Smooth muscle cell (in vitro differentiated cells): ENCODE measurements around the gene TMEM116. TPM values are rescaled to one million over a fixed set of nuclear protein-coding genes. Genes with fewer than 3 reads are reported as not detected.

ENCODE experiments used
- DNase-seq: peaks from one replicate; lab custom pipeline; 2025; ENCODE audit not compliant: unreplicated experiment; lab: John Stamatoyannopoulos, UW
- H2AFZ ChIP-seq: fragments of 200-600 bp; sonication (generic); 2 replicates; pipeline ENCODE4 v1.6.0; 2016; ENCODE audit warnings: antibody characterized with exemption, low read depth, mild to moderate bottlenecking
- H3F3A ChIP-seq: fragments of 200-600 bp; sonication (generic); 2 replicates; pipeline ENCODE4 v1.6.0; 2017; ENCODE audit warnings: antibody characterized with exemption, low read depth
- H3K27ac ChIP-seq: fragments of 200-600 bp; sonication (generic); 2 replicates; pipeline ENCODE4 v1.5.1; 2016; ENCODE audit warnings: low read depth, mild to moderate bottlenecking
- H3K27me3 ChIP-seq: fragments of 200-600 bp; sonication (generic); 2 replicates; pipeline ENCODE4 v1.6.1; 2016; ENCODE audit warnings: low read depth, mild to moderate bottlenecking
- H3K36me3 ChIP-seq: fragments of 200-600 bp; sonication (generic); 2 replicates; pipeline ENCODE4 v1.5.1; 2016; ENCODE audit warnings: low read depth
- H3K4me1 ChIP-seq: fragments of 200-600 bp; sonication (generic); 2 replicates; pipeline ENCODE4 v1.5.1; 2016; ENCODE audit warnings: low read depth
- H3K4me2 ChIP-seq: fragments of 200-600 bp; sonication (generic); 2 replicates; pipeline ENCODE4 v1.6.0; 2016; ENCODE audit warnings: mild to moderate bottlenecking
- H3K4me3 ChIP-seq: fragments of 200-600 bp; sonication (generic); 2 replicates; pipeline ENCODE4 v1.5.1; 2016; ENCODE audit warnings: mild to moderate bottlenecking
- H3K79me2 ChIP-seq: fragments of 200-600 bp; sonication (generic); 2 replicates; pipeline ENCODE4 v1.6.0; 2016; ENCODE audit warnings: low read depth, mild to moderate bottlenecking
- H3K9ac ChIP-seq: fragments of 200-600 bp; sonication (generic); 2 replicates; pipeline ENCODE4 v1.6.0; 2016; ENCODE audit warnings: low read depth
- H3K9me3 ChIP-seq: fragments of 200-600 bp; sonication (generic); replicated peaks from 2 replicates; pipeline ENCODE4 v1.5.1; 2016; ENCODE audit warnings: low read depth
- H4K20me1 ChIP-seq: fragments of 200-600 bp; sonication (generic); 2 replicates; pipeline ENCODE4 v1.6.0; 2016; ENCODE audit warnings: low read depth
- CTCF ChIP-seq: fragments of 200-600 bp; sonication (generic); IDR thresholded peaks from 2 replicates; pipeline ENCODE4 v1.5.1; 2017; ENCODE audit warnings: borderline replicate concordance, mild to moderate bottlenecking, antibody characterized with exemption; ENCODE audit not compliant: insufficient read depth, poor library complexity, severe bottlenecking
- WGBS: methylation state at CpG from one replicate; pipeline ENCODE4 v1.1.7; 2016; ENCODE audit warnings: low lambda C conversion rate; 5-methylcytosine and 5-hydroxymethylcytosine counted together
- polyA plus RNA-seq: library from polyadenylated mRNA; unstranded; fragments of >200 nt; fragmentation: Nextera tagmentation; extraction: Ambion mirVana; gene quantifications from 2 replicates; pipeline ENCODE4 v1.2.1, GENCODE V29; 2016
- total RNA-seq: library from RNA; depleted of rRNA; stranded (reverse); fragments of >200 nt; gene quantifications from 2 replicates; pipeline ENCODE4 v1.2.3, GENCODE V29; 2014

The TMEM116 gene
- total and polyA plus RNA-seq, 2 experiments from 2014 or later: 5.7 to 9.7 TPM

GRCh38 chr12:112017041-112017440, 4.1 kb upstream of the TMEM116 start:
- Histone ChIP-seq H3K27me3 (no peaks in the 10 kb centered on the region), H3K79me2 (peaks cover 65% of the 10 kb centered on the region), H3K36me3 (peaks cover 6% of the 10 kb centered on the region), H3K27ac (no peak overlapping the region), H3K4me2 (no peak overlapping the region), H4K20me1 (peaks cover 41% of the 10 kb centered on the region), H3K4me3 (no peak overlapping the region), H3F3A (peaks cover 12% of the 10 kb centered on the region), H2AFZ (no peak overlapping the region), H3K4me1 (peaks cover 9% of the 10 kb centered on the region), H3K9me3 (no peaks in the 10 kb centered on the region), H3K9ac (no peak overlapping the region)
- 100% methylated on average over 1 of the region's 1 CpG for WGBS
- DNase-seq: no peak
- no peak for TF ChIP-seq CTCF

DNA sequence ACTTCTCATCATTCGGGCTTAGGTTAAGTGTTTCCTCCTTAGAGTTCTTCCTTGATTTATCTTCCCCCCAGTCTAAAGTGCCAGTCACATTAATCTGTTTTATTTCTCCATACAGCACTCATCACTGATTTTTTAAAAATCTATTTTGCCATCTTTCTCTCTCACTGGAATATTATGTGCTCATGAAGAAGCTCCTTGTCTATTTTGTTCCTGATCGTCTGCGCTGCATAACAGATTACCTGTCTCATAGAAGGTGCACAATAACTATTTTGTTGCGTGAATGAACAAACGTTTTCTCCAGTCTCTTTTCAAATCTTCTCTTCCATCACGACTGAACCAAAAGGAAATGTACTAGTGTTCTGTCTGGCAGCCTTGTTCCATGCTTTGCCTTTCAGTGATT, 3.0 kb upstream of the TMEM116 start:
- Histone ChIP-seq H3K4me1 (peaks cover 18% of the 10 kb centered on the region), H3K36me3 (peaks cover 6% of the 10 kb centered on the region), H3K27me3 (no peaks in the 10 kb centered on the region), H3K4me3 (no peak overlapping the region), H3K9me3 (no peaks in the 10 kb centered on the region), H2AFZ (no peak overlapping the region), H3K27ac (no peak overlapping the region), H3K79me2 (peaks cover 63% of the 10 kb centered on the region), H3F3A (peaks cover 12% of the 10 kb centered on the region), H4K20me1 (peaks cover 38% of the 10 kb centered on the region), H3K4me2 (no peak overlapping the region), H3K9ac (no peak overlapping the region)
- no peak for TF ChIP-seq CTCF
- DNase-seq: no peak
- WGBS: 98% methylated on average over 6 of the region's 6 CpGs

DNA sequence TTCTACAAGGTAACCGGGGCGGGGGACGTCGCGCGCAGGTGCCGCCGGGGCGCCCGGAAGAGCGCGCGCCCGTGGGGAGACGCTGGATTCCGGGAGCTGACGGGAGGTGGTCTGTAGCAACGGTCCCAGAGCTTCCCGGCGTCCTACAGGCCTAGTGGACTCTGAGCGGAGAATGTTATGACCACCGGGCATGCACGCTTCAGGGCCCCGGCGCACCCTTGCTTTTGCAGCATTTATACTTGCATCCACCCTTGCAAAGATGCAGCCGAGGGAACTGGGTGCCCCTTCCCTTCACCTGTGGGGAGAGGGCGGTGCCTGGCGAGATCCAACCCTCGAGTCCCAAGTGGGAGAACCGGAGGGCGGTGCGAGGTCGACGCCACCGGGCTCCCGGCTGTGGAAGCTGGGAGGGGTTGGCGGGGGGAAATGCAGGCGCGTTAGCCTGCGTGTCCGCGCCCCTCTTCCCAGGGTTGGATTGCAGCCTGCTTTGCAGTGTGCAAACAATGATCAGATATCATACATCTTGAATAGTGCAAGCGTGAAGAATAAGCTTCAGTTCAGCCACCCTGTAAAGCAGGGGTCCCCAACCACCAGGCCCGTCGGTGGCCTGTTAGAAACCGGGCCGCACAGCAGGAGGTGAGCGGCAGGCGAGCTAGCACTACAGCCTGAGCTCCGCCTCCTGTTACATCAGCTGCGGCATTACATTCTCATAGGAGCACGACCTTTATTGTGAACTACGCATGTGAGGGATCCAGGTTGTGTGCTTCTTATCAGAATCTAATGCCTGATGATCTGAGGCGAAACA, 837 bp upstream of the TMEM116 start:
- Histone ChIP-seq H2AFZ (peak overlapping the region; percentile 97), H3K27ac (peak overlapping the region; percentile 85), H4K20me1 (peaks cover 17% of the 10 kb centered on the region), H3K27me3 (no peaks in the 10 kb centered on the region), H3K4me2 (peak overlapping the region; percentile 93), H3K9ac (peak overlapping the region; percentile 81), H3K4me1 (peaks cover 18% of the 10 kb centered on the region), H3K79me2 (peaks cover 45% of the 10 kb centered on the region), H3K36me3 (peaks cover 6% of the 10 kb centered on the region), H3F3A (peaks cover 12% of the 10 kb centered on the region), H3K4me3 (peak overlapping the region; percentile 93), H3K9me3 (no peaks in the 10 kb centered on the region)
- DNase-seq: peak; percentile 42
- 2% methylated on average over 54 of the region's 54 CpGs for WGBS
- no peak for TF ChIP-seq CTCF

- Histone ChIP-seq H3K4me2 (peak overlapping the region; percentile 81), H3K9me3 (no peaks in the 10 kb centered on the region), H3K27ac (no peak overlapping the region), H3K4me3 (peak overlapping the region; percentile 55), H4K20me1 (no peaks in the 10 kb centered on the region), H3F3A (peaks cover 7% of the 10 kb centered on the region), H3K36me3 (peaks cover 6% of the 10 kb centered on the region), H3K9ac (no peak overlapping the region), H2AFZ (no peak overlapping the region), H3K4me1 (peaks cover 18% of the 10 kb centered on the region), H3K79me2 (peaks cover 26% of the 10 kb centered on the region), H3K27me3 (no peaks in the 10 kb centered on the region)
- TF ChIP-seq CTCF: no peak
- WGBS: 88% methylated on average over 8 of the region's 8 CpGs
- DNase-seq: no peak
Measured at GRCh38 chr12:112011685-112012084, 1.3 kb downstream of the TMEM116 start.
